Stimulated activated CD4-positive, alpha-beta T cell treated with anti-CD3 and anti-CD28 coated beads, Interleukin-15, amount 100 ng/mL, for 48 hours (primary cell): ENCODE measurements around the gene BRD7.
"Not testable (repeated sequence)": the region's sequence is repeated elsewhere in the genome, so short reads cannot be mapped to it uniquely, and the experiment has no call there.

ENCODE experiments used
- DNase-seq, 2 donors: peaks; one replicate each; pipeline ENCODE4 v3.0.0-alpha.2; 2020; ENCODE audit warnings: low read depth in 2 of 2

BRD7 gene

DNA sequence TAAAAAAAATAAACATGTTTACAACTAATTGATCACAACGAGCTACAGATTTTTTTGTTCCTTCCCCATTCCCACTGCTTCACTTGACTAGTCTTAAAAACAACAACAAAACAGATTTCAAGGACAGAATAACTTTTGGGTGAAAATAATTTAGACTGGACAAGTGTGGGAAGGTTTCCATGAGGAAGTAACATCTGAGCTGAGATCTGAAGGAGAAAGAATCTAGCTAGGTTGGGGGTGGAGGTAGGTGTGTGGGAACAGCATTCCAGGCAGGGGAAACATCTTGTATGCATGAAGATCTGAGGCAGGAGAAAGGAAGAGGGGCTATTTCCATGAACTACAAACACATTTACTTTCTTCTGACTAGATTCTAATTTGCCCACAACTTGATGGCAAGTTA is 9.2 kb downstream of the BRD7 start:
- DNase-seq: no peak

- no peak for DNase-seq
Observed at GRCh38 chr16:50354629-50355456, 13.9 kb downstream of the BRD7 start.

GRCh38 chr16:50354082-50354481 is 14.7 kb downstream of the BRD7 start:
- DNase-seq: no peak

DNA sequence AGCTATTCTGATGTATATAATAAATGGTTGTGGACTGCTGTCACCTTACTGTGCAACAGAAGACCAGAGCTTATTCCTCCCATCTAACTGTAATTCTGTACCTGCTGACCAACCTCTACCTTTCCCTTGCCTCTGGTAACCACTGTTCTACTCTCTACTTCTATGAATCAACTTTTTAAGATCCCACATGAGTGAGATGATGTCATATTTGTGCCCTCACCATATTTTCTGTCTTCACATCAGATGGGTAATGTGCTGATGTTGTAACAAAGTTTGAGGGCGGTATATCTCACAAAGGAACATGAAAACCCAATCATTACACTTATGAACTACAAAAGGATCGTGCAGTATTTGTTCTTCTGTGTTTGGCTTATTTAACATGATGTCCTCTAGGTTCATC is 16.8 kb downstream of the BRD7 start:
- DNase-seq: no peak

DNA sequence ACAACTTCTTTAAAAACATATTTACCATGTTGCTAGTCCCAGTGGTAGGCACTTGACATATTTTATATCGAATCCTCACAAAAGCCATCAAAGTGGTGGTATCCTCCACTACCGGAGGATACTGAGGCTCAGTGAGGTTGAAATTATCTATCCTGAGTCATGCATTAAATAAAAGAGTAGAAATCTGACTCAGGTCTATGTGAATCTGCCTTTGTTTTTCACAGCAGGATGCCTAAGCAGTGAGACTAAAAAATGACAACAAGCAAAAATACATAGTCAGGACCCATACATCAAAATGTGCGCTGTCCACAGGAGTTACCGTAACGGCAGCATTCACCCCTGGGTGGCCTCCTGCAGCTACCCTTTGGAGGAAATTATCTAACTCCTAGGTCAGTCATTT is 17.7 kb downstream of the BRD7 start:
- no peak for DNase-seq

DNA sequence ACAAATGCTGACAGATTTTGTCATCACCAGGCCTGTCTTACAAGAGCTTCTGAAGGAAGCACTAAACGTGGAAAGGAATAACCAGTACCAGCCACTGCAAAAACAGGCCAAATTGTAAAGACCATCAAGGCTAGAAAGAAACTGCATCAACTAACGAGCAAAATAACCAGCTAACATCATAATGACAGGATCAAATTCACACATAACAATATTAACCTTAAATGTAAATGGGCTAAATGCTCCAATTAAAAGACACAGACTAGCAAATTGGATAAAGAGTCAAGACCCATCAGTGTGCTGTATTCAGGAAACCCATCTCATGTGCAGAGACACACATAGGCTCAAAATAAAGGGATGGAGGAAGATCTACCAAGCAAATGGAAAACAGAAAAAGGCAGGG is 23.6 kb downstream of the BRD7 start:
- not testable (repeated sequence) for DNase-seq

- not testable (repeated sequence) for DNase-seq
Observed at GRCh38 chr16:50343566-50343965, 25.2 kb downstream of the BRD7 start.

- DNase-seq: no peak
Observed at GRCh38 chr16:50340578-50340977, 28.2 kb downstream of the BRD7 start.

GRCh38 chr16:50338371-50339231 is 30.2 kb downstream of the BRD7 start:
- DNase-seq: peak in 1 of 2 donors; percentile 9

- no peak for DNase-seq
Observed at GRCh38 chr16:50336884-50337283, 31.9 kb downstream of the BRD7 start.

DNA sequence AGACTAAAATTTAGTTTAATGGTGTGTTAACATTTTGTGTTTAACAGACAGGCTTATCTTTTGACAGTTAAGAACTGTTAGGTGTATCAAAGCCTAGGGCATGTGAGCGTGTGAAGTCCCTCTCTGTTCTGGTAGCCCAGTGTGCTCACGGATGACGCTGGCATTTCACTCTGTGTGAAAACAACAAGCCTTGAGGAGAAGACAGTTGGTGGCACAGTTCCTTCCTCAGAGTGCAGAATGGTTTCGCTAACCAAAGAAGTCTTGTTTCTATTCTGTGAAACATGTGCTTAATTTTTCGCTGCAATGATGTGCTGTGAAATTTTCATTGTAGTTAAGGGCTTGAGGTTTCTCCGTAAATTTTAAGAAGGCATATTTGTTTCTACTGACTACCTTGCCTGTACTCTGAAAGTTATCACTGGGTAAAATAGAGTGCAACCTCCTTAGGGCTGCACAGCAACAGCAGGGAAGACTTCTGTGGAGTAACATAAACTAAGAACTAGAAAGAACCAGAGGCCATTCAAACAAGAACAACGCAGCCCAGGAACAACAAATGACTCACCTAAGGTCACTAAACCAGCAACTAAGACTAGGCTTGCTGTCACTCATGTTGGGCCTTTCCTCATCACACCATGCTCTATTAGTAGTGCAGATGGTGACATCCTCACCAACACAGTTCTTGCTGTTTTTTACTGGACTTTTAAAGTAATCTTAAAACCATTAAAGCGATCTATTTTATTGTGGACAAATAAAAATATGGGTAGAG is 33.4 kb downstream of the BRD7 start:
- peak in 1 of 2 donors; percentile 21 for DNase-seq

- DNase-seq: no peak
Observed at GRCh38 chr16:50334106-50334975, 34.4 kb downstream of the BRD7 start.

DNA sequence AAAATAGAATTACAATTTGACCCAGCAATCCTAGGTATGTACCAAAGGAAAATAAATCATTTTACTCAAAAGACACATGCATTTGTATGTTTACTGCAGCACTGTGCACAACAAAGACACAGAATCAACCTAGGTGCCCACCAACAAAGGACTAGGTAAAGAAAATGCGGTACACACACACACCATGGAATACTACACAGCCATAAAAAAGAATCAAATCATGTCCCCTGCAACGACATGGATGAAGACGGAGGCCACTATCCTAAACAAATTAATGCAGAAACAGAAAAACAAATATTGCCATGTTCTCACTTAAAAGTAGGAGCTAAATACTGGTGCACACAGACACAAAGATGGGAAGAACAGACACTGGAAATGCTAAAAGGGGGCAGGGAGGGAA is 36.2 kb downstream of the BRD7 start:
- no peak for DNase-seq

DNA sequence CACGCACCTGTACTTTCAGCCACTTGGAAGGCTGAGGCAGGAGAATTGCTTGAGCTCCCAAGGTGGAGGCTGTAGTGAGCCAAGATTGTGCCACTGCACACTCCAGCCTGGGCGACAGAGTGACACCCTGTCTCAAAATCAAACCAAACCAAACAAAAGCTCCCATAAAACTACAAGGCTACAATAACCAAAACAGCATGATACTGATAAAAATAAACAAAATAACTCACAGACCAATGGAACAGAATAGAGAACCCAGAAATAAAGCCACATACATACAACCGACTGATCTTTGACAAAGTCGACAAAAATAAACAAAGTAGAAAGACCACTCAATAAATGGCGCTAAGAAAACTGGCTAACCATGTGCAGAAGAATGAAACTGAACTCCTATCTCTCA is 37.2 kb downstream of the BRD7 start:
- DNase-seq: no peak

- no peak for DNase-seq
Observed at GRCh38 chr16:50329446-50330189, 39.2 kb downstream of the BRD7 start.

GRCh38 chr16:50326835-50327465 is 41.8 kb downstream of the BRD7 start:
- DNase-seq: peak in 1 of 2 donors; percentile 55

GRCh38 chr16:50326264-50326663 is 42.5 kb downstream of the BRD7 start:
- no peak for DNase-seq

- no peak for DNase-seq
Observed at GRCh38 chr16:50324345-50324744, 44.4 kb downstream of the BRD7 start.

- no peak for DNase-seq
Observed at GRCh38 chr16:50323335-50324011, 45.3 kb downstream of the BRD7 start.
